ENCODE results near the gene ADAMTSL1. TPM values are rescaled to one million over a fixed set of nuclear protein-coding genes. Genes with fewer than 3 reads are reported as not detected.

ADAMTSL1 gene
- polyA plus RNA-seq, 2 of the 4 experiments (the other 2 are of a cell fraction), result 0.03 TPM; not detected in 1

- Histone ChIP-seq H3K4me3 (no peak overlapping the region), H3K27ac (no peak overlapping the region), H3K9me3 (no peaks in the 10 kb centered on the region), H3K4me2 (no peak overlapping the region), H3K4me1 (no peaks in the 10 kb centered on the region)
- ChIA-PET POLR2A (no interaction called here), CTCF (interaction anchor here (0.5 kb wide), 1 partner anchor 347 kb away, joined by 5 read pairs; no protein-coding TSS in a partner anchor)
- FAIRE-seq, result no peak
- WGBS (ENCODE audit: missing lambda C conversion rate), result 2% methylated on average over 2 of the region's 2 CpGs
- no peak for DNase-seq (ENCODE audit: low read depth in 1 of 2, low spot score in 1 of 2)
- no peak for ATAC-seq
- TF ChIP-seq FOSL2 (IDR thresholded peaks at IDR 0.05) (no peak), FOSL2 (CRISPR knock-in tag; IDR thresholded peaks at IDR 0.05) (no peak), NR3C1 (IDR thresholded peaks at IDR 0.05) (no peak), POLR2A (IDR thresholded peaks at IDR 0.05; ENCODE audit: low read length) (no peak), FOXS1 (CRISPR knock-in tag; IDR thresholded peaks at IDR 0.05) (no peak), FOSB (CRISPR knock-in tag; IDR thresholded peaks at IDR 0.05) (no peak), CBX2 (IDR thresholded peaks at IDR 0.05; ENCODE audit: borderline replicate concordance, low read depth) (no peak), HDAC2 (IDR thresholded peaks at IDR 0.05) (no peak), JUN (IDR thresholded peaks at IDR 0.05) (no peak), CHD4 (IDR thresholded peaks at IDR 0.05; ENCODE audit: borderline replicate concordance) (no peak), TP53 (CRISPR knock-in tag; IDR thresholded peaks at IDR 0.05) (no peak), RARB (CRISPR knock-in tag; IDR thresholded peaks at IDR 0.05) (no peak), NFE2L2 (conservative IDR thresholded peaks at IDR 0.05; ENCODE audit: low read length) (no peak), RNF2 (IDR thresholded peaks at IDR 0.05; ENCODE audit: borderline replicate concordance, low read depth) (no peak), GATA3 (IDR thresholded peaks at IDR 0.05; ENCODE audit: borderline replicate concordance) (no peak)
Measured at GRCh38 chr9:18601956-18602355, 128.0 kb downstream of the ADAMTSL1 start.

GRCh38 chr9:18604767-18605730, 131.1 kb downstream of the ADAMTSL1 start:
- no peaks in the 10 kb centered on the region for H3K4me1 ChIP-seq
- FAIRE-seq (no peak), DNase-seq (ENCODE audit: low read depth in 1 of 2, low spot score in 1 of 2) (no peak), ATAC-seq (no peak)
- no peaks in the 10 kb centered on the region for H3K9me3 ChIP-seq
- H3K4me3 ChIP-seq, result no peak overlapping the region
- no peak overlapping the region for H3K4me2 ChIP-seq
- no peak for TF ChIP-seq TP53 (CRISPR knock-in tag; IDR thresholded peaks at IDR 0.05)
- no peak for TF ChIP-seq ELK1 (IDR thresholded peaks at IDR 0.05; ENCODE audit: low read depth, low read length)
- TF ChIP-seq ZSCAN20 (CRISPR knock-in tag; IDR thresholded peaks at IDR 0.05), result no peak
- no peak for TF ChIP-seq HOXB13 (CRISPR knock-in tag; IDR thresholded peaks at IDR 0.05; ENCODE audit: low read depth)
- no peak for TF ChIP-seq CTCF (IDR thresholded peaks at IDR 0.05)
- no peak for TF ChIP-seq RARB (CRISPR knock-in tag; IDR thresholded peaks at IDR 0.05)
- no peak for TF ChIP-seq BCL3 (IDR thresholded peaks at IDR 0.05)
- TF ChIP-seq CBX2 (IDR thresholded peaks at IDR 0.05; ENCODE audit: borderline replicate concordance, low read depth), result no peak
- TF ChIP-seq SREBF2 (IDR thresholded peaks at IDR 0.05), result no peak
- no peak for TF ChIP-seq ESRRA (IDR thresholded peaks at IDR 0.05; ENCODE audit: borderline replicate concordance, low read length)
- POLR2A ChIA-PET, result no interaction called here
- CTCF ChIA-PET, result no interaction called here
- no peak overlapping the region for H3K27ac ChIP-seq
- WGBS (ENCODE audit: missing lambda C conversion rate), result 26% methylated on average over 8 of the region's 8 CpGs
